Measurements from ENCODE around the gene BRD7.

BRD7 gene

GRCh38 chr16:50389900-50390299 is 21.1 kb upstream of the BRD7 start:
- DNase-seq (ENCODE audit: low read depth in 2 of 2), result no peak

DNA sequence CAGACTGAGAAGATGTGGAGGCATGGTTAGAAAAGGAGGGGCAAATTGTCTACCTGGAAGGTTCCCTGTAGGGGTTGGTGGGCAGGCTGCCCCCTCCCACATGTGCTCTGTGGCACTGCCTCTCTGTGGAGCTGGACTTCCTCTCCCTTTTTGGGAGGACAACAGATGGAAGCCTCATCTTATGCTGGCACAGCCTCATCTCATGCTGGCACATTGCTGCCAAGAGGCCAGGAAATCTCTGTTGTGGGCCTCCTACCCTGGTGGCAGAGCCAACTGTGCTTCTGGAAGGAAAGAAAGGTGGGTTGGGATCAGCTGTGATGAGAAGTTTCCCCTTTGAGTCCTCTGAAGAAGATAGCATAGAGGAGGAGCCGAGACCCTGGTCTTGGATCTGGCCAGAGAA is 19.7 kb upstream of the BRD7 start:
- DNase-seq (ENCODE audit: low read depth in 2 of 2), result no peak

GRCh38 chr16:50386774-50387173 is 18.0 kb upstream of the BRD7 start:
- no peak for DNase-seq (ENCODE audit: low read depth in 2 of 2)

DNA sequence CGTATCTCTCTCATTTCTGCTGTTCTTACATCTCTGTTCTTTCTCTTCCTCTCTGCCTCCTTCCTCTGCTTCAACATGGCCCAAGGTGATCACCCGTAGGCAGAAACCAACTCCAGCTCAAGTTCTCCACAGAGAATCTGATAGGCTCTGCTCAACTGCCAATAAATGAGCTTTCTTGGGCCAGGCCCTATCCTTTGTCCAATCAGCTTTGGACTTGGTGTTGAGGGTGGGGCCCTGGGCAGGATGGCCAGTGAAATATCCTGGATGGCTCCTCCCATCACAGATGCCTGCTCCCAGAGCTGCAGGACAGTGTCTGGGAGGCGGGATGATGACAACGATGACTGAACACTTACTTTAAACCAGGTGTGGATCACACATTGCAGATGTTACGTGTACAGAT is 17.4 kb upstream of the BRD7 start:
- no peak for DNase-seq (ENCODE audit: low read depth in 2 of 2)

DNA sequence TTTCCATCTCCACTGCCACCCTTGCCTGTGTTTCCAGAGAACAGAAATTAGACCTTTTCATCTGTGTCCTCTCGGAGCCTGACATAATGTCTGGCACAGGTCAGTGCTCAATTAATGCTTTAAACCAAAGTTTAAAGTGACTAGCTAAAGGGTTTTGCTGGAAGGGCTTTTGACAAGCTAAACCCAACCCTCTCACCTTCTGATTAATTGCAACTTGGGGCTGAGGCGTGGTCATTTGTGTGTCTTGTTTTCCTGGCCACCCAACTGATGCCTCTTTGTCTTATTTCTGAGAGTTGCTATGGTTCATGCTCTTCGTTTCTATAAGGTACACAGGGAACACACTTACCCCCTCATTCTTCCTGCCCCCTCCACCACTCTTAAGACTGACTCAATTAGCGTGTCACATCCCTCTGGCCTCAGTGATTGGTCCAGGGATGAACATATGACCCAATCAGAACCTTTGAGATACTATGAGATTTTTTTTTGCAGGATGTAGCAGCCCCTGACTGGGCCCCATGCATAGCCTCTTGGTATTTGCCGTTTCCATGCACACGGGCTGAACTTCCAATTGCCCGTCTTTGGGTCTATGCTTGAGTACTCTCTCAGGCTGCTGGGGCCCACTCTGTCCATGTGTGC is 15.8 kb upstream of the BRD7 start:
- no peak for DNase-seq (ENCODE audit: low read depth in 2 of 2)

GRCh38 chr16:50381679-50382440 is 13.1 kb upstream of the BRD7 start:
- DNase-seq (ENCODE audit: low read depth in 2 of 2), result no peak

DNA sequence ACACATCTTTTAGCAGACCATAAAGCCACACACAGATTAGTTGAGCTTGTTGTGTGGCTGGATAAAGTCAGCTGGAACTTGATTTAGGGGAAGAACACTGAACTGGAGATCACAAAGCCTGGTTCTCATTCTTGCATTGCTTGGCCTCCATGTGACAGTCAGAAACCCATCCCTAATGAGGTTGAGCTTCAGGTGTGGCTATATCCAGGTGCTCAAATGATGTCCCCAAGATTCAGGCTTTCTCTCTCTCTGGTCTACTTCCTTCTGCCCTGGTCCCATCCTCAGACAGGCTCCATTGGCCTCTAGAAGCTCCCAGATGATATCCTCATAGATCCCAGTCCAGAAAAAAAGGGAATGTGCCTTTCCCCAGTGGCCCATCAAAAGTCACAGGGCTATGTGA is 9.6 kb upstream of the BRD7 start:
- DNase-seq (ENCODE audit: low read depth in 2 of 2), result no peak

- DNase-seq (ENCODE audit: low read depth in 2 of 2), result no peak
Measured at GRCh38 chr16:50377001-50377400, 8.2 kb upstream of the BRD7 start.

DNA sequence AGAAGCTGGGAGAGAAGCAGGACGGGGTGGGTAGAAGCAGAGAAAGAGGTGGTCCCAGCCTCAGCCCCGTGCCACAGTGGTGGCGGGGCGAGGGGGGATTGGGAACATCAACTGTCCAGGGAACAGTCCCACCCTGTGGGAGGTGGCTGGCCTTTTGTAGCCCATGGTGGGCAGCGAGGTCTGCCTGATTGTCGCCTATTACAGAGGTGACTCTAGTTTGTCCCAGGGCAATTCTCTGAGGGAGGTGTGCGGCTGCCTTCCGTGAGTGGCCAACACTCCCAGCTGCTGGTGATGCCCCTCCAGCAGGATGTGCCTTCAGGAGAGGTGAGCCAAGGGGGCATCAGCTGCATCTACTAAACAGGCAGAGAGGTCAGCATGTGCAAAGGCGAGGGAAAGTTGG is 5.0 kb upstream of the BRD7 start:
- no peak for DNase-seq (ENCODE audit: low read depth in 2 of 2)

- DNase-seq (ENCODE audit: low read depth in 2 of 2), result no peak
Measured at GRCh38 chr16:50373345-50373701, 4.5 kb upstream of the BRD7 start.

GRCh38 chr16:50372611-50373344 is 4.0 kb upstream of the BRD7 start:
- DNase-seq (ENCODE audit: low read depth in 2 of 2), result no peak

- no peak for DNase-seq (ENCODE audit: low read depth in 2 of 2)
Measured at GRCh38 chr16:50371936-50372595, 3.3 kb upstream of the BRD7 start.

- DNase-seq (ENCODE audit: low read depth in 2 of 2), result no peak
Measured at GRCh38 chr16:50371036-50371716, 2.4 kb upstream of the BRD7 start.

GRCh38 chr16:50369133-50369804 is 481 bp upstream of the BRD7 start:
- DNase-seq (ENCODE audit: low read depth in 2 of 2), result no peak

- no peak for DNase-seq (ENCODE audit: low read depth in 2 of 2)
Measured at GRCh38 chr16:50367777-50368409, 895 bp downstream of the BRD7 start.

GRCh38 chr16:50365791-50366575 is 2.8 kb downstream of the BRD7 start:
- DNase-seq (ENCODE audit: low read depth in 2 of 2), result no peak

GRCh38 chr16:50363656-50364055 is 5.1 kb downstream of the BRD7 start:
- DNase-seq (ENCODE audit: low read depth in 2 of 2), result no peak

GRCh38 chr16:50360779-50361178 is 8.0 kb downstream of the BRD7 start:
- no peak for DNase-seq (ENCODE audit: low read depth in 2 of 2)

- no peak for DNase-seq (ENCODE audit: low read depth in 2 of 2)
Measured at GRCh38 chr16:50360033-50360778, 8.6 kb downstream of the BRD7 start.

All from fibroblast of skin of left biceps (primary cell).